NCI-H1417 treated with DMSO at 0.1 percent for 48 hours (cell line): ENCODE data around the gene CLDN22.
"Not testable (repeated sequence)": the region's sequence is repeated elsewhere in the genome, so short reads cannot be mapped to it uniquely, and the experiment has no call there.

Experiments used
- DNase-seq: peaks from one replicate; lab custom pipeline; 2025; lab: John Stamatoyannopoulos, UW

Gene CLDN22

GRCh38 chr4:183347146-183347545, 27.1 kb upstream of the CLDN22 start:
- DNase-seq: no peak

GRCh38 chr4:183345261-183345660, 25.2 kb upstream of the CLDN22 start:
- DNase-seq: no peak

- DNase-seq: no peak
Observed at GRCh38 chr4:183344523-183345255, 24.6 kb upstream of the CLDN22 start.

- no peak for DNase-seq
Observed at GRCh38 chr4:183343730-183344129, 23.7 kb upstream of the CLDN22 start.

- no peak for DNase-seq
Observed at GRCh38 chr4:183342541-183343533, 22.8 kb upstream of the CLDN22 start.

- DNase-seq: no peak
Observed at GRCh38 chr4:183337833-183338232, 17.8 kb upstream of the CLDN22 start.

- no peak for DNase-seq
Observed at GRCh38 chr4:183337349-183337748, 17.3 kb upstream of the CLDN22 start.

- no peak for DNase-seq
Observed at GRCh38 chr4:183335369-183335940, 15.4 kb upstream of the CLDN22 start.

GRCh38 chr4:183333983-183334382, 13.9 kb upstream of the CLDN22 start:
- DNase-seq: no peak

GRCh38 chr4:183333202-183333601, 13.1 kb upstream of the CLDN22 start:
- DNase-seq: no peak

- DNase-seq: no peak
Observed at GRCh38 chr4:183332447-183332846, 12.4 kb upstream of the CLDN22 start.

GRCh38 chr4:183330841-183331240, 10.8 kb upstream of the CLDN22 start:
- no peak for DNase-seq

GRCh38 chr4:183329954-183330742, 10.1 kb upstream of the CLDN22 start:
- no peak for DNase-seq

GRCh38 chr4:183329244-183329643, 9.2 kb upstream of the CLDN22 start:
- no peak for DNase-seq

GRCh38 chr4:183328832-183329231, 8.8 kb upstream of the CLDN22 start:
- DNase-seq: no peak

- DNase-seq: no peak
Observed at GRCh38 chr4:183327827-183328226, 7.8 kb upstream of the CLDN22 start.

GRCh38 chr4:183326853-183327252, 6.8 kb upstream of the CLDN22 start:
- DNase-seq: no peak

- DNase-seq: not testable (repeated sequence)
Observed at GRCh38 chr4:183326387-183326786, 6.3 kb upstream of the CLDN22 start.

GRCh38 chr4:183324619-183325018, 4.5 kb upstream of the CLDN22 start:
- DNase-seq: no peak

- not testable (repeated sequence) for DNase-seq
Observed at GRCh38 chr4:183324056-183324455, 4.0 kb upstream of the CLDN22 start.

- DNase-seq: no peak
Observed at GRCh38 chr4:183323295-183323694, 3.2 kb upstream of the CLDN22 start.

- no peak for DNase-seq
Observed at GRCh38 chr4:183322326-183322725, 2.2 kb upstream of the CLDN22 start, which contains the start of gene CLDN24. Gene CLDN24, minus strand, starts transcription at chr4:183322426. Its CDS starts 0 bp downstream, at chr4:183322426.
